Activated naive CD4-positive, alpha-beta T cell treated with anti-CD3 and anti-CD28 coated beads for 36 hours (primary cell): ENCODE measurements around the gene CRELD1. TPM values are rescaled to one million over a fixed set of nuclear protein-coding genes. Genes with fewer than 3 reads are reported as not detected.
"Not testable (repeated sequence)": the region's sequence is repeated elsewhere in the genome, so short reads cannot be mapped to it uniquely, and the experiment has no call there.

Source experiments
- CTCF ChIA-PET: fragments of 350-600 bp; sonication (Branson Sonifier 250); formaldehyde crosslinking; loops from one replicate; lab custom pipeline; 2021; ENCODE audit warnings: antibody characterized with exemption; lab: Charles Lee
- DNase-seq: peaks from one replicate; pipeline ENCODE4 v3.0.0-alpha.2; 2020
- H3K27ac Mint-ChIP-seq: one replicate; pipeline ENCODE4 v1.8.0; 2021; ENCODE audit warnings: mild to moderate bottlenecking, mixed read lengths
- H3K27me3 Mint-ChIP-seq: one replicate; pipeline ENCODE4 v1.8.0; 2021; ENCODE audit warnings: low read depth, mixed read lengths
- H3K36me3 Mint-ChIP-seq: one replicate; pipeline ENCODE4 v1.8.0; 2021; ENCODE audit warnings: low read depth, mixed read lengths
- H3K4me1 Mint-ChIP-seq: one replicate; pipeline ENCODE4 v1.8.0; 2021; ENCODE audit warnings: low read depth, mixed read lengths
- H3K4me3 Mint-ChIP-seq: one replicate; pipeline ENCODE4 v1.8.0; 2021; ENCODE audit warnings: mild to moderate bottlenecking, moderate library complexity, mixed read lengths
- H3K9me3 Mint-ChIP-seq: one replicate; pipeline ENCODE4 v1.8.0; 2021; ENCODE audit warnings: mixed read lengths
- intact Hi-C: fragments of 100-400 bp; cut with micrococcal nuclease; formaldehyde crosslinking; loops from one replicate; pipeline ENCODE4 v1.15.1; 2023
- total RNA-seq, 2 experiments: library from RNA; stranded (reverse); gene quantifications; one replicate each; pipeline ENCODE4 v1.2.3, GENCODE V29; 2021

Gene CRELD1
- total RNA-seq, 2 experiments from 2014 or later: 15.7 to 19.9 TPM

- peak overlapping the region; percentile 20 for H3K27ac Mint-ChIP-seq
Measured at GRCh38 chr3:9896755-9897407, 36.8 kb upstream of the CRELD1 start.

GRCh38 chr3:9897408-9898372 lies 35.9 kb upstream of the CRELD1 start:
- intact Hi-C loops: no loop called here
- Mint-ChIP-seq H3K4me3 (no peak overlapping the region), H3K36me3 (peaks cover 18% of the 10 kb centered on the region), H3K27ac (no peak overlapping the region), H3K9me3 (no peaks in the 10 kb centered on the region), H3K27me3 (no peaks in the 10 kb centered on the region), H3K4me1 (peaks cover 58% of the 10 kb centered on the region)
- CTCF ChIA-PET: no interaction called here
- no peak for DNase-seq

More at GRCh38 chr3:9896755-9897407, 36.8 kb upstream of the CRELD1 start:
- CTCF ChIA-PET, intact Hi-C loops, DNase-seq, H3K9me3 Mint-ChIP-seq, H3K27me3 Mint-ChIP-seq, H3K4me3 Mint-ChIP-seq: not testable (repeated sequence)
- peaks cover 57% of the 10 kb centered on the region for H3K4me1 Mint-ChIP-seq
- H3K36me3 Mint-ChIP-seq: peaks cover 24% of the 10 kb centered on the region

- peaks cover 60% of the 10 kb centered on the region for H3K4me1 Mint-ChIP-seq
- intact Hi-C loops: no loop called here
- H3K36me3 Mint-ChIP-seq: peaks cover 11% of the 10 kb centered on the region
- no peak overlapping the region for H3K4me3 Mint-ChIP-seq
- no peaks in the 10 kb centered on the region for H3K9me3 Mint-ChIP-seq
- peak overlapping the region; percentile 10 for H3K27ac Mint-ChIP-seq
- H3K27me3 Mint-ChIP-seq: no peaks in the 10 kb centered on the region
- CTCF ChIA-PET: no interaction called here
- DNase-seq: peak; percentile 44
Measured at GRCh38 chr3:9898467-9899241, 35.0 kb upstream of the CRELD1 start.

- intact Hi-C loops: no loop called here
- H3K4me1 Mint-ChIP-seq: peaks cover 57% of the 10 kb centered on the region
- peaks cover 6% of the 10 kb centered on the region for H3K36me3 Mint-ChIP-seq
- no peaks in the 10 kb centered on the region for H3K9me3 Mint-ChIP-seq
- no peaks in the 10 kb centered on the region for H3K27me3 Mint-ChIP-seq
- CTCF ChIA-PET: no interaction called here
- H3K27ac Mint-ChIP-seq: peak overlapping the region; percentile 10
- DNase-seq: no peak
- H3K4me3 Mint-ChIP-seq: no peak overlapping the region
Measured at GRCh38 chr3:9899289-9899791, 34.3 kb upstream of the CRELD1 start.

GRCh38 chr3:9900965-9901415 lies 32.6 kb upstream of the CRELD1 start:
- H3K27ac Mint-ChIP-seq, intact Hi-C loops, H3K36me3 Mint-ChIP-seq, H3K9me3 Mint-ChIP-seq, H3K27me3 Mint-ChIP-seq, DNase-seq, H3K4me3 Mint-ChIP-seq: not testable (repeated sequence)
- CTCF ChIA-PET: interaction anchor here (1.7 kb wide), 1 partner anchor 9 kb away, joined by 5 read pairs; no protein-coding TSS in a partner anchor
- peaks cover 45% of the 10 kb centered on the region for H3K4me1 Mint-ChIP-seq

GRCh38 chr3:9901967-9902366 lies 31.7 kb upstream of the CRELD1 start:
- peak; percentile 51 for DNase-seq

GRCh38 chr3:9902372-9903237 lies 31.0 kb upstream of the CRELD1 start, which contains the start of gene IL17RE:
TSS of gene IL17RE (plus strand) at chr3:9902848. CDS start at chr3:9902933, 85 bp downstream.
- H3K27ac Mint-ChIP-seq: no peak within 1 kb of the TSS

More at GRCh38 chr3:9901967-9902366, 31.7 kb upstream of the CRELD1 start:
- Mint-ChIP-seq H3K27ac (no peak overlapping the region), H3K27me3 (no peaks in the 10 kb centered on the region), H3K9me3 (no peaks in the 10 kb centered on the region), H3K36me3 (no peaks in the 10 kb centered on the region), H3K4me1 (peaks cover 40% of the 10 kb centered on the region), H3K4me3 (no peak overlapping the region)
- CTCF ChIA-PET: interaction anchor here (0.5 to 1.7 kb wide), 5 partner anchors 10 to 74 kb away, joined by 3 to 9 read pairs (median 4); partner anchors contain the start of gene CRELD1
- intact Hi-C loops: loop anchor here (2.0 kb wide), 1 partner anchor 57 kb away; the partner anchor contains the start of gene RPUSD3

GRCh38 chr3:9903238-9903624 lies 30.4 kb upstream of the CRELD1 start:
- CTCF ChIA-PET: interaction anchor here (1.0 to 1.6 kb wide), 4 partner anchors 10 to 30 kb away, joined by 3 to 9 read pairs (median 4); partner anchors contain the start of genes CRELD1 and JAGN1
- intact Hi-C loops: loop anchor here (2.0 kb wide), 1 partner anchor 58 kb away; the partner anchor contains the start of gene RPUSD3
- H3K27me3 Mint-ChIP-seq: no peaks in the 10 kb centered on the region
- no peaks in the 10 kb centered on the region for H3K9me3 Mint-ChIP-seq
- peaks cover 35% of the 10 kb centered on the region for H3K4me1 Mint-ChIP-seq
- no peaks in the 10 kb centered on the region for H3K36me3 Mint-ChIP-seq
- peak; percentile 34 for DNase-seq
- no peak overlapping the region for H3K27ac Mint-ChIP-seq
- H3K4me3 Mint-ChIP-seq: no peak overlapping the region

More at GRCh38 chr3:9902372-9903237, 31.0 kb upstream of the CRELD1 start, which contains the start of gene IL17RE:
- no peak for DNase-seq
- H3K4me3 Mint-ChIP-seq: no peak within 1 kb of the TSS
- H3K4me1 Mint-ChIP-seq: peaks cover 38% of the 10 kb centered on the region
- H3K36me3 Mint-ChIP-seq: no peaks in the 10 kb centered on the region
- H3K27me3 Mint-ChIP-seq: no peaks in the 10 kb centered on the region
- no peaks in the 10 kb centered on the region for H3K9me3 Mint-ChIP-seq
- CTCF ChIA-PET: interaction anchor here (1.0 to 1.6 kb wide), 4 partner anchors 9 to 30 kb away, joined by 3 to 9 read pairs (median 4); partner anchors contain the start of genes CRELD1 and JAGN1
- intact Hi-C loops: loop anchor here (2.0 kb wide), 1 partner anchor 58 kb away; the partner anchor contains the start of gene RPUSD3

GRCh38 chr3:9903904-9904303 lies 29.7 kb upstream of the CRELD1 start:
- Mint-ChIP-seq H3K9me3 (no peaks in the 10 kb centered on the region), H3K4me1 (peaks cover 28% of the 10 kb centered on the region), H3K27ac (no peak overlapping the region), H3K36me3 (no peaks in the 10 kb centered on the region), H3K4me3 (no peak overlapping the region), H3K27me3 (no peaks in the 10 kb centered on the region)
- CTCF ChIA-PET: interaction anchor here (1.6 kb wide), 1 partner anchor 10 kb away, joined by 5 read pairs; no protein-coding TSS in a partner anchor
- intact Hi-C loops: loop anchor here (2.0 kb wide), 1 partner anchor 59 kb away; the partner anchor contains the start of gene RPUSD3
- DNase-seq: no peak

- Mint-ChIP-seq H3K4me3 (no peak overlapping the region), H3K9me3 (no peaks in the 10 kb centered on the region), H3K27me3 (peaks cover 3% of the 10 kb centered on the region), H3K27ac (no peak overlapping the region), H3K4me1 (peaks cover 33% of the 10 kb centered on the region), H3K36me3 (no peaks in the 10 kb centered on the region)
- CTCF ChIA-PET: interaction anchor here (0.5 kb wide), 1 partner anchor 26 kb away, joined by 4 read pairs; no protein-coding TSS in a partner anchor
- DNase-seq: no peak
- intact Hi-C loops: no loop called here
Measured at GRCh38 chr3:9906480-9906879, 27.2 kb upstream of the CRELD1 start.
